Mesodermal cell (in vitro differentiated cells): ENCODE results near the gene ZC3HAV1.

ENCODE experiments used
- H3K27ac ChIP-seq: 2 replicates; pipeline ENCODE4 v1.7.0; 2013; ENCODE audit warnings: mild to moderate bottlenecking, low read depth, low read length, moderate library complexity; ENCODE audit not compliant: severe bottlenecking
- H3K36me3 ChIP-seq: 2 replicates; pipeline ENCODE4 v1.7.1; 2013; ENCODE audit warnings: mild to moderate bottlenecking, low read length, moderate library complexity; ENCODE audit not compliant: control insufficient read depth, insufficient read depth
- H3K4me1 ChIP-seq: one replicate; pipeline ENCODE4 v1.7.1; 2013; ENCODE audit warnings: mild to moderate bottlenecking, low read length; ENCODE audit not compliant: insufficient read depth, control insufficient read depth, poor library complexity, severe bottlenecking
- H3K4me3 ChIP-seq: 2 replicates; pipeline ENCODE4 v1.7.0; 2013; ENCODE audit warnings: low read length, control low read depth, mild to moderate bottlenecking; ENCODE audit not compliant: insufficient read depth, poor library complexity, severe bottlenecking; ENCODE audit errors: extremely low read depth
- H3K9me3 ChIP-seq: 2 replicates; pipeline ENCODE4 v1.7.1; 2013; ENCODE audit warnings: mild to moderate bottlenecking, low read length, moderate library complexity; ENCODE audit not compliant: control insufficient read depth
- WGBS, 2 experiments: methylation state at CpG; one replicate each; pipeline ENCODE4 v1.1.5; 2013; ENCODE audit warnings: missing lambda C conversion rate in 2 of 2; ENCODE audit not compliant: insufficient coverage in 2 of 2; 5-methylcytosine and 5-hydroxymethylcytosine counted together

The ZC3HAV1 gene

GRCh38 chr7:139023076-139023475, 86.4 kb downstream of the ZC3HAV1 start:
- 83 to 87% methylated on average over 3 of the region's 5 CpGs for WGBS, 2 experiments
- Histone ChIP-seq H3K4me3 (no peak overlapping the region), H3K4me1 (no peaks in the 10 kb centered on the region), H3K27ac (no peak overlapping the region), H3K9me3 (no peaks in the 10 kb centered on the region), H3K36me3 (peaks cover 54% of the 10 kb centered on the region)

DNA sequence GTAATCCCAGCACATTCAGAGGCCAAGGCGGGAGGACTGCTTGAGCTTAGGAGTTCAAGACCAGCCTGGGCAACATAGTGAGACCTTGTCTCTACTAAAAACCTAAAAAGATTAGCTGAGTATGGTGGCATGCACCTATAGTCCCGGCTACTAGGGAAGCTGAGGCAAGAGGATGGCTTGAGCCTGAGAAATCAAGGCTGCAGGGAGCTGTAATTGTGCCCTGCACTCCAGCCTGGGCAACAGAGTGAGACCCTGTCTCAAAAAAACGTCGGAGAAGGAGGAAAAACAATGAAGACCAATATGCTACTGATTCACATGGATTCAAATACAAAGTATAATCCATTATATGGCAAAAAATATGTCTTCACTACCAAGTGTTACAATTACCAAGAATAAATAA, 87.2 kb downstream of the ZC3HAV1 start:
- Histone ChIP-seq H3K4me1 (no peaks in the 10 kb centered on the region), H3K36me3 (peaks cover 48% of the 10 kb centered on the region), H3K27ac (no peak overlapping the region), H3K9me3 (no peaks in the 10 kb centered on the region), H3K4me3 (no peak overlapping the region)
- 40 to 85% methylated on average over 1 to 4 of the region's 4 CpGs for WGBS, 2 experiments

- H3K9me3 ChIP-seq = no peaks in the 10 kb centered on the region
- H3K4me3 ChIP-seq = no peak overlapping the region
- no peak overlapping the region for H3K27ac ChIP-seq
- 92 to 100% methylated on average over 1 to 2 of the region's 3 CpGs for WGBS, 2 experiments
- peaks cover 21% of the 10 kb centered on the region for H3K36me3 ChIP-seq
- H3K4me1 ChIP-seq = no peaks in the 10 kb centered on the region
These were observed 90.6 kb downstream of the ZC3HAV1 start for GRCh38 chr7:139018910-139019309.

GRCh38 chr7:139016931-139017511, 92.5 kb downstream of the ZC3HAV1 start:
- Histone ChIP-seq H3K9me3 (no peaks in the 10 kb centered on the region), H3K27ac (no peak overlapping the region), H3K4me3 (no peak overlapping the region), H3K4me1 (no peaks in the 10 kb centered on the region), H3K36me3 (peaks cover 10% of the 10 kb centered on the region)
- WGBS, 2 experiments = 49 to 57% methylated on average over 5 to 6 of the region's 7 CpGs

DNA sequence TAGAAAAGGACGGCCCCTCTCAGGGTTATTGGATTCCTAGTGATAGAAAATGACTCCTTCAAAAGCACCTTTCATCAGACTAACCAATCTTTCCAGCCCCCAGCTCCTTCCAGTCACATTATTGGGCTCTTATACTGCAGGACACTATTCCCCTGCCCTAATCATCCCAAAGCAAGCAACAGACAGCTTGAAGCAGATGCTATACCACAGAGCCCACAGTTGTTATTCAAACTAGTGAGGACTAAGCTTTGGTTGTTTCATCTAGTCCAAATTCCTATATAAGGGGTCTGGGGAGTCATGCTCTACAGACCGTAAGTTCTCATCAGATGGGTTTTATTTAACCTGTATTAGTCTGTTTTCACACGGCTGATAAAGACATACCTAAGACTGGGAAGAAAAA, 98.1 kb downstream of the ZC3HAV1 start:
- Histone ChIP-seq H3K27ac (no peak overlapping the region), H3K36me3 (no peaks in the 10 kb centered on the region), H3K4me3 (no peak overlapping the region), H3K4me1 (no peaks in the 10 kb centered on the region), H3K9me3 (no peaks in the 10 kb centered on the region)
- 100% methylated on average over 1 to 3 of the region's 3 CpGs for WGBS, 2 experiments

DNA sequence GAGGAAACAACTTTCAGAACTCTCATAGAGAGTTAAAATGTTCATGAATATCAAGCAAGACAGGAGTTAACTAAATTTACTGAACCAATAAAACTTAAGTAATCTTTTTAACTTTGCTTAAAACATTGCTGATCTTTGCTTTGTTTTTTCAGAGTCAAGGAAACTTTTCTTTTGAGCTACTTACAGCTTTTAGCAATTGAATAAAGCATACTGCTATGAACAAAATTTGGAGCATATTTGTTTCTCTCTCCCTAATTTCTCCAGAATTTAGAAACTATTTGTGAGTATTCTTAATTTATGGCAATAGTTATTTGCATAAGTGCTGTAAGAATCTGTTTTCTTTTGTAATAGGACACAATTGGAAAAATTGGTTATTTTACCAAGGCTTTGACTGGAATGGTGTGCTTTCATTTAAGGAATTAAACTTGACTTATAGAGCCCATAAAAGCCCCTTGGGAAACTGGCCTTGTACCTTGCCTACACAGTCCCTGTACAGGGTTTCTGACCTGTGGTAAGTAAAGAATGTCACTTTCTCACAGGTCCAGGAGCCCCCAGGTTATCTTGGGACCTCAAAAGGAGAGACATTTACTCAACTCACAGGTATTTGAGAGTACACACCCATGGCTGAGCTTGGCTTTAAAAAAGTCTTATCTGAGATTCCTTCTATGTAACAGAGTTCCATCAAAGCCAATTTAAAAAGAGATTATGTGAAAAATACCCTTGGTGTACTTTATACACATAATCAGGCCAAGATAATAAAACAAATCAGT, 105.0 kb downstream of the ZC3HAV1 start:
- no peak overlapping the region for H3K27ac ChIP-seq
- H3K9me3 ChIP-seq = peaks cover 14% of the 10 kb centered on the region
- H3K4me3 ChIP-seq = no peak overlapping the region
- H3K36me3 ChIP-seq = no peaks in the 10 kb centered on the region
- H3K4me1 ChIP-seq = no peaks in the 10 kb centered on the region

- Histone ChIP-seq H3K27ac (no peak overlapping the region), H3K4me3 (no peak overlapping the region), H3K9me3 (peaks cover under 1% of the 10 kb centered on the region), H3K4me1 (no peaks in the 10 kb centered on the region), H3K36me3 (no peaks in the 10 kb centered on the region)
- WGBS, 2 experiments = 100% methylated on average over 1 of the region's 3 CpGs; no CpG with 5 or more reads in 1 of the 2 experiments
These were observed 110.1 kb downstream of the ZC3HAV1 start for GRCh38 chr7:138999414-138999813.
